HG03571 (cell line): ENCODE data around the gene RPS27A.
"Not testable (repeated sequence)": the region's sequence is repeated elsewhere in the genome, so short reads cannot be mapped to it uniquely, and the experiment has no call there.

ENCODE experiments used
- ATAC-seq: cut with Tn5 transposase; IDR thresholded peaks from one replicate; pipeline ENCODE4 v1.9.1; 2021; ENCODE audit not compliant: unreplicated experiment

Gene RPS27A

DNA sequence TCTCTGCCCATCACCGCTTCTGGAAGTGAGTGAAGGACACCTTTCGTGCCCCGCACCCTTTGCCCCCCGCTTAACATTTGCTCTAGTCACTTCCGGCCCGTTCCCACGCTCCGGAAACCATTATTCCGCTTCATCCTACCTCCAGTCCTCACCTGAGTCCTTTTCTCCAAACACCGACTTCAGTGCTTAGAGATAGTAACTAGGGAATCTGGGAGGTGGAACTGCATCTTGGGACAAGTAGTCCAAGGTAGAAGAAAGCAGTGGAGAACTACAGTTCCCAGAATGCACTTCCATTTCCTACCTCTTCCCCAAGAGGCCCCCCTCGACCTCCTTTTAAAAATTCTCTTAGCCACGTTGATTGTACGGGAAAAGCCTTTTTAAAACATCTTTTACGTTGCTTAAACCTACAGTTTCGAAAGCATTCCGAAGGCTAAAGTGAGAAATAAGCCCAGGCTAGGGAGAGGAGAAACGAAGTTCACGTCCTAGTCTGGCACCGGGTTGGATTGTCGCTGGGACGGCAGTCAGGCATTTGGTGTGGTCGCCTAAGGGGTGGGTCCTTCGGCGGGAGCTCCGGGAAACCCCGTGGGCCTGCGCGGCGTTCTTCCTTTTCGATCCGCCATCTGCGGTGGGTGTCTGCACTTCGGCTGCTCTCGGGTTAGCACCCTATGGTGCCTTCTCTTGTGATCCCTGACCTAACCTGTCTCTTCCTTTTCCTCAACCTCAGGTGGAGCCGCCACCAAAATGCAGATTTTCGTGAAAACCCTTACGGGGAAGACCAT is at the start of gene RPS27A, which contains the start of gene CLHC1:
Gene RPS27A (plus strand): TSS at position 605 of the 779 bp plus-strand sequence. CDS start 137 bp downstream, at position 742.
Gene CLHC1 (minus strand): TSS at position 210 of the 779 bp plus-strand sequence. CDS start 9,882 bp downstream, outside the sequence.
- ATAC-seq: peak; percentile 87

- ATAC-seq: not testable (repeated sequence)
These were observed 45.7 kb upstream of the RPS27A start for GRCh38 chr2:55186837-55187236.

DNA sequence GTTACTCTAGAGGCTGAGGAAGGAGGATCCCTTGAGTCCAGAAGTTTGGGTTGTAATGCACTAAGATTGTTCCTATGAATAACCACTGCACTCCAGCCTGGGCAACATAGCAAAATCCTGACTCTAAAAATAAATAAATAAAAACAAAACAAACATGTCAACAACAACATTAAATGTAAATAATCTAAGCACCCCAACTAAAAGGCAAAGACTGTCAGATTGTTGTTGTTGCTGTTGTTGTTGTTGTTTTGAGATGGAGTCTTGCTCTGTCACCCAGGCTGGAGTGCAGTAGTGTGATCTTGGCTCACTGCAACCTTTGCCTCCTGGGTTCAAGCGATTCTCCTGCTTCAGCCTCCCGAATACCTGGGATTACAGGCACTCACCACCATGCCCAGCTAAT is 40.6 kb upstream of the RPS27A start:
- not testable (repeated sequence) for ATAC-seq

DNA sequence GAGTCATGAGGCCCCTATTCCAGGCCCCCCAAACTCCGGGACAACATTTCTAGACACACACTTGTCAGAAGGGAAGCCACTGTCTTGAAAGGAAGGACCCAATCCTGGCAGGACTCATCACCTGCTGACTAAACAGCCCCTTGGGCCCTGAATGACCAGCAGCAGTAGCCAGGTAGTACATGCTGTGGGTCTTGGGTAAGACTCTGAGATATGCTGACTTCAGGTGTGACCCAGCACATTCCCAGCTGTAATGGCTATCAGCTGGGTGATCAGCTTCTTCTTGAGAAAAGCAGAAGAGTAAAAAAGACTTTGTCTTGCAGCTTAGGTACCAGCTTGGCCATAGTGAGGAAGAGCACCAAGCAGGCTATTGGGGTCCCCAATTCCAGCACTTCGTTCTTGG is 36.0 kb upstream of the RPS27A start:
- ATAC-seq: no peak

GRCh38 chr2:55200416-55200815 is 32.1 kb upstream of the RPS27A start:
- ATAC-seq: no peak

- ATAC-seq: no peak
These were observed 28.0 kb upstream of the RPS27A start for GRCh38 chr2:55204536-55204935.

DNA sequence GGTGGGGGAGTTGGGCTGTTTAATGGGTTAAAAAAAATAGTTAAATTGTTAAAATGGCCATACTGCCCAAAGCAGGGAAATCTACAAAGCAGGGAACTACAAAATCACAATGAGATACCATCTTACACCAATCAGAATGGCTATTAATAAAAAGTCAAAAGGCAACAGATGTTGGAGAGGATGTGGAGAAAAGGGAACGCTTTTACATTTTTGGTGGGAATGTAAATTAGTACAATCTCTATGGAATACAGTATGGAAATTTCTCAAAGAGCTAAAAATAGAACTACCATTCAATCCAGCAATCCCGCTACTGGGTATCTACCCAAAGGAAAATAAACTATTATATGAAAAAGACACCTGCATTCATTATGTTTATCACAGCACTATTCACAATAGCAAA is 27.5 kb upstream of the RPS27A start:
- no peak for ATAC-seq

- ATAC-seq: no peak
These were observed 18.7 kb upstream of the RPS27A start for GRCh38 chr2:55213822-55214221.

GRCh38 chr2:55223958-55224760 is 8.3 kb upstream of the RPS27A start:
- ATAC-seq: no peak

DNA sequence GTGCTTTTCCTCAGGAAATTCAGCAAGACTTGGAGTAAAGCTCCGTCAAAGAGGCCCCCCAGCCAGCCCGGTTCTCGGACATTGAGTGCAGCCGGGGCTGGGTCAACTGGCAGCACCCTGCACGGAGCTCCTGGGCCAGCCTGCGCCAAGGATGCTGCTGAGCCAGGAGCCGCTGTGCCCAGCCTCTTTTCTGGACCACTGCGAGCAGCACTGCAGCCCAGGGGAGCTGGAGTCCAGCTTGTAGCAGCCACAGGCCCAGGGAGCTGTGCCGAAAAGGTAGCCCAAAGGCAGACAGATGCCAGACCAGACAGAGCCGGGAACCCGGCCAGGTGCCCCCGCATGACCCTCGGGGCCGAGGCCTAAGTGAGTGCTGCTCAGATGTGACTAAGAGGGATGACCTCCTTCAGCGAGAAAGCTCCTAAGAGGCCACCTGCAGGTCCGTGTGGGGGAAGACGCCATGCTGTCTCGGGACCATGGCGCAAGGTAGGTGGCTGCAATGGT is 7.7 kb upstream of the RPS27A start:
- ATAC-seq: no peak

GRCh38 chr2:55225481-55226020 is 6.9 kb upstream of the RPS27A start:
- ATAC-seq: no peak

DNA sequence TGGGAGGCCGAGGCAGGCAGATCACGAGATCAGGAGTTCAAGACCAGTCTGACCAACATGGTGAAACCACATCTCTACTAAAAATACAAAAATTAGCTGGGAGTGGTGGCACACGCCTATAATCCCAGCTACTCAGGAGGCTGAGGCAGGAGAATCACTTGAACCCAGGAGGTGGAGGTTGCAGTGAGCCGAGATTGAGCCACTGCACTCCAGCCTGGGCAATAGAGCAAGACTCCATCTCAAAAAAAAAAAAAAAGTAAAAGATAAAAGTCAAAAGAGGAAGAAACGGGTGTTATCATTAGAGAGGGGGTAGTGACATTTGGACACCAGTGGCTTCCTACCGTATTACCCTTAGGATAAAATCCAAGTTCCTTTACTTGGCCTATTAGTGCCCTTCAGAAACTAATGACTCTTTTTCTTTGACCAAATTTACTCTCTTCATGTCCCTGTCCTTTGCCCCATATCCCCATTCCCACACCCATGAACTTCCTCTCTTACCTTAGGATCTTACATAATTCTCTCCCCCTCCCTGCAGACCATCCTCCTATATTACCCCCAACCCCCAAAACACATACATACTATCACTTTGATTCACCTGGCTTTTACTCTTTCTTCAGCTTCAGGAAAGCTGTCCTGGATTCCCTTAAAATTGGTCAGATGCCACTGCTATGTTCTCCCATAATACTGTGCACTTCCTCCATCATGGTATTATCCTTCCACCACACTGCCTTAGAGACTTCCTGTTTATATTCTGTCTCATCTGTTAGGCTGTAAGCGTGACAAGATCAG is 4.9 kb upstream of the RPS27A start:
- not testable (repeated sequence) for ATAC-seq

GRCh38 chr2:55228226-55228563 is 4.3 kb upstream of the RPS27A start:
- ATAC-seq: no peak

DNA sequence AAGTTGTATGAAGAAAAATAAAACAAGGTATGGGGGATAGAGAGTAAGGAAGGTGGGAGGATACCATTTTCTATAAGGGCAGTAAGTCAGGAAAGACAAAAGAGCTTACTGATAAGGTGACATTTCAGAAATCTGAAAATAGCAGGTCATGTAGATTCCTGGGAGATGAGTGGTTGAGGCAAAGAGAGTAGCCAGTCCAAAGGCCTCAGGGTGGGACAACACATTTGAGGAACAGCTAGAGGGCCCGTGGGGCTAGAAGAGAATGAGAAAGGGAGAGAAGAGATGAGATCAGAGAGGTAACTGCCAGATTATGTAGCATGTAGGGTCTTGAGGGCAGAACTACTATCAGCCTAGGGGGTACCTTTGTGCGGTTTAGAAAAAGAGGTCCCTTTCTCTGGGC is 3.3 kb upstream of the RPS27A start:
- ATAC-seq: no peak

GRCh38 chr2:55230551-55230950 is 1.9 kb upstream of the RPS27A start:
- no peak for ATAC-seq

- ATAC-seq: no peak
These were observed 873 bp upstream of the RPS27A start for GRCh38 chr2:55231546-55232083.

GRCh38 chr2:55232863-55233657 is 572 bp downstream of the RPS27A start:
- ATAC-seq: peak; percentile 30

DNA sequence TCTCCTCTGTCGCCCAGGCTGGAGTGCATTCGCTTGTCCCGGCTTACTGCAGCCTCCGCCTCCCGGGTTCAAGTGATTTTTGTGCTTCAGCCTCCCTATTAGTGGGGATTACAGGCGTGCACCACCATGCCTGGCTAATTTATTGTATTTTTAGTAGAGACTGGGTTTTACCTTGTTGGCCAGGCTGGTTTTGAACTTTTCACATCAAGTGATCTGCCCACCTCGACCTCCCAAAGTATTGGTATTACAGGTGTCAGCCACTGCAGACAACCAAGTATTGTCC is 1.1 kb downstream of the RPS27A start:
- ATAC-seq: no peak

GRCh38 chr2:55235724-55236538 is 3.4 kb downstream of the RPS27A start:
- ATAC-seq: no peak
